ENCODE results near the gene EPHA3. TPM values are rescaled to one million over a fixed set of nuclear protein-coding genes. Genes with fewer than 3 reads are reported as not detected.

The EPHA3 gene
- total and polyA plus RNA-seq, 2 donors (not counting 3 experiments of a cell fraction or from before 2014, with no cell fraction given): not detected

DNA sequence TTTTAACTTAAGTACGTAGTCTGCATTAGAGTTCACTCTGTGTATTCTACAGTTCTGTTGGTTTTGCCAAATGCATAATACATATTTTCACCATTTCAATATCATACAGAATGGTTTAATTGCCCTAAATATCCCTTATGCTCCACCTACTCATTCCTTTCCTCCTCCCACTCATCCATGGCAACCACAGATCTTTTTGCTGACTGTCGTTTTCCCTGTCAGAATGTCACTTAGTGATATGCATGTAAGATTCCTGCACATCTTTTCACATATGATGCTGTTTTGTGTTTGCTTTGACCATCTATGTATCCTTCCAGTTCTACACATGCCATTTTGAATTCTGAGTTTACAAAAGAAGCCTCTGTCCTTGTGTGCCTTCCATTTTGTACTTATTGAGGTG lies 36.7 kb downstream of the EPHA3 start:
- no peak overlapping the region for H2AFZ ChIP-seq (ENCODE audit: low read depth, low read length)
- H3K4me2 ChIP-seq (ENCODE audit: insufficient read depth, low read length): no peak overlapping the region
- dilution Hi-C loops (cut with MboI; ENCODE audit: extremely low pct_ligation_motif_present, low sequenced_read_pairs): no loop called here
- H3K9me3 ChIP-seq (replicated peaks; ENCODE audit: control insufficient read depth, insufficient read depth, low read length): no peaks in the 10 kb centered on the region
- intact Hi-C loops (cut with micrococcal nuclease): no loop called here
- H3K4me1 ChIP-seq (ENCODE audit: control insufficient read depth, extremely low read depth, insufficient read depth, low read length): no peaks in the 10 kb centered on the region
- H4K20me1 ChIP-seq (replicated peaks; ENCODE audit: control insufficient read depth, extremely low read depth, insufficient read depth, low read length): no peaks in the 10 kb centered on the region
- no peak overlapping the region for H3K27ac ChIP-seq (ENCODE audit: insufficient read depth, low read depth, low read length)
- no peak overlapping the region for H3K9ac ChIP-seq (replicated peaks; ENCODE audit: extremely low read depth, insufficient read depth, low read length)
- ChIA-PET POLR2A (no interaction called here), CTCF (no interaction called here)
- no peak overlapping the region for H3K4me3 ChIP-seq (replicated peaks in 1 of 3; ENCODE audit: insufficient read depth in 1 of 3, low read depth in 1 of 3, low read length in 3 of 3)
- TF ChIP-seq FOS (IDR thresholded peaks at IDR 0.05; ENCODE audit: borderline replicate concordance, insufficient read depth, low read length) (no peak), MYC (IDR thresholded peaks at IDR 0.05; ENCODE audit: low read depth, low read length) (no peak)
- H3K36me3 ChIP-seq (ENCODE audit: control insufficient read depth in 2 of 2, extremely low read depth in 1 of 2, insufficient read depth in 2 of 2, low read length in 2 of 2): no peaks in the 10 kb centered on the region
- no peaks in the 10 kb centered on the region for H3K9me1 ChIP-seq (replicated peaks; ENCODE audit: control insufficient read depth, extremely low read depth, insufficient read depth, low read length)
- BruUV-seq (replicated peaks): no TSS peak
- no peaks in the 10 kb centered on the region for H3K79me2 ChIP-seq (ENCODE audit: control insufficient read depth, insufficient read depth, low read length)
- FAIRE-seq: no peak
- H3K27me3 ChIP-seq (ENCODE audit: control insufficient read depth in 2 of 2, insufficient read depth in 2 of 2, low read length in 2 of 2): no peaks in the 10 kb centered on the region
- DNase-seq (ENCODE audit: low read depth, low spot score): no peak

DNA sequence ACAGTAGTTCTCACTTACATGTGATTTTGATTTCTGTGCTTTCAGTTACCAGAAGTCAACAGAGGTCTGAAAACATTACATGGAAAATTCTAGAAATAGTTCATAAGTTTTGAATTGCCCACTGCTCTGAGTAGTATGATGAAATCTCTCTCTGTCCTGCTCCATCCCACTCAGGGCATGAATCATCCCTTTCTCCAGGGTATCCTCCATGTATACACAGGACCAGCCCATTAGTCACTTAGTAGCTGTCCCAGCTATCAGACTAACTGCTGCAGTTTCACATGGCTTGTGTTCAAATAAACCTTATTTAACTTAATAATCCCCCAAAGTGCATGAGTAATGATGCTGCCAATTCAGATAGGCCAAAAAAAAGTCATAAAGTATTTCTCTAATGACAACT lies 38.6 kb downstream of the EPHA3 start:
- intact Hi-C loops (cut with micrococcal nuclease): loop anchor here (1.0 kb wide), 1 partner anchor 30 kb away; no protein-coding TSS in a partner anchor
- no peaks in the 10 kb centered on the region for H3K9me1 ChIP-seq (replicated peaks; ENCODE audit: control insufficient read depth, extremely low read depth, insufficient read depth, low read length)
- DNase-seq (ENCODE audit: low read depth, low spot score) (no peak), FAIRE-seq (no peak)
- no peak overlapping the region for H2AFZ ChIP-seq (ENCODE audit: low read depth, low read length)
- ChIA-PET CTCF (no interaction called here), POLR2A (no interaction called here)
- no peak overlapping the region for H3K4me2 ChIP-seq (ENCODE audit: insufficient read depth, low read length)
- H3K9ac ChIP-seq (replicated peaks; ENCODE audit: extremely low read depth, insufficient read depth, low read length): no peak overlapping the region
- no peaks in the 10 kb centered on the region for H3K79me2 ChIP-seq (ENCODE audit: control insufficient read depth, insufficient read depth, low read length)
- H3K27me3 ChIP-seq (ENCODE audit: control insufficient read depth in 2 of 2, insufficient read depth in 2 of 2, low read length in 2 of 2): no peaks in the 10 kb centered on the region
- H3K4me1 ChIP-seq (ENCODE audit: control insufficient read depth, extremely low read depth, insufficient read depth, low read length): no peaks in the 10 kb centered on the region
- no peaks in the 10 kb centered on the region for H3K9me3 ChIP-seq (replicated peaks; ENCODE audit: control insufficient read depth, insufficient read depth, low read length)
- BruUV-seq (replicated peaks): no TSS peak
- TF ChIP-seq FOS (IDR thresholded peaks at IDR 0.05; ENCODE audit: borderline replicate concordance, insufficient read depth, low read length) (no peak), EZH2 (IDR thresholded peaks at IDR 0.05; ENCODE audit: borderline replicate concordance, low read depth, low read length, severe bottlenecking) (no peak), POLR2AphosphoS5 (IDR thresholded peaks at IDR 0.05; ENCODE audit: insufficient read depth, low read depth, low read length) (no peak), GATA2 (IDR thresholded peaks at IDR 0.05; ENCODE audit: insufficient read depth, insufficient read length, low read depth, low read length) (no peak), POLR2A (IDR thresholded peaks at IDR 0.05; ENCODE audit: low read depth, low read length) (no peak)
- H3K36me3 ChIP-seq (ENCODE audit: control insufficient read depth in 2 of 2, extremely low read depth in 1 of 2, insufficient read depth in 2 of 2, low read length in 2 of 2): no peaks in the 10 kb centered on the region
- H4K20me1 ChIP-seq (replicated peaks; ENCODE audit: control insufficient read depth, extremely low read depth, insufficient read depth, low read length): no peaks in the 10 kb centered on the region
- no peak overlapping the region for H3K4me3 ChIP-seq (replicated peaks in 1 of 3; ENCODE audit: insufficient read depth in 1 of 3, low read depth in 1 of 3, low read length in 3 of 3)
- dilution Hi-C loops (cut with MboI; ENCODE audit: extremely low pct_ligation_motif_present, low sequenced_read_pairs): no loop called here
- no peak overlapping the region for H3K27ac ChIP-seq (ENCODE audit: insufficient read depth, low read depth, low read length)
